Effector memory CD4-positive, alpha-beta T cell (primary cell): Measurements from ENCODE around the gene BBS12.
"Not testable (repeated sequence)": the region's sequence is repeated elsewhere in the genome, so short reads cannot be mapped to it uniquely, and the experiment has no call there.

Experiments used
- DNase-seq, 3 donors: peaks; one replicate each; pipeline ENCODE4 v3.0.0-alpha.2; 2020
- H3K27ac ChIP-seq: 2 replicates; pipeline ENCODE4 v1.7.0; 2013; ENCODE audit warnings: mild to moderate bottlenecking, low read length, moderate library complexity; ENCODE audit not compliant: insufficient read depth, poor library complexity, severe bottlenecking
- H3K27me3 ChIP-seq: replicated peaks from 2 replicates; pipeline ENCODE4 v1.7.0; 2013; ENCODE audit warnings: mild to moderate bottlenecking, low read length; ENCODE audit not compliant: insufficient read depth, control insufficient read depth, poor library complexity, severe bottlenecking
- H3K36me3 ChIP-seq: 2 replicates; pipeline ENCODE4 v1.7.0; 2013; ENCODE audit warnings: mild to moderate bottlenecking, low read length, moderate library complexity; ENCODE audit not compliant: control insufficient read depth, insufficient read depth
- H3K4me1 ChIP-seq: 2 replicates; pipeline ENCODE4 v1.7.0; 2013; ENCODE audit warnings: low read length, mild to moderate bottlenecking; ENCODE audit not compliant: control insufficient read depth, insufficient read depth, poor library complexity, severe bottlenecking
- H3K4me3 ChIP-seq: 2 replicates; pipeline ENCODE4 v1.7.0; 2013; ENCODE audit warnings: low read length, low read depth, mild to moderate bottlenecking; ENCODE audit not compliant: insufficient read depth, poor library complexity, severe bottlenecking
- H3K9me3 ChIP-seq: 2 replicates; pipeline ENCODE4 v1.7.0; 2013; ENCODE audit warnings: mild to moderate bottlenecking, low read length, moderate library complexity; ENCODE audit not compliant: control insufficient read depth

Gene BBS12

DNA sequence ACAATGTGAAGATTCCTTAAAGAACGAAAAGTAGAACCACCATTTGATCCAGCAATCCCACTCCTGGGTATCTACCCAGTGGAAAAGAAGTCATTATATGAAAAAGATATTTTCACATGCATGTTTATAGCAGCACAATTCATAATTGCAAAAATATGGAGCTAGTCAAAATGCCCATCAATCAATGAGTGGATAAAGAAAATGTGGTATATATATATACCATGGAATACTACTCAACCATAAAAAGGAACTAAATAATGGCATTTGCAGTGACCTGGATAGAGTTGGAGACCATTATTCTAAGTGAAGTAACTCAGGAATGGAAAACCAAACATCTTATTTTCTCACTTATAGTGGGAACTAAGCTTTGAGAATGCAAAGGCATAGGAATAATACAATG lies 54.4 kb downstream of the BBS12 start:
- H3K27me3 ChIP-seq, H3K4me1 ChIP-seq, H3K27ac ChIP-seq, H3K36me3 ChIP-seq, H3K9me3 ChIP-seq, H3K4me3 ChIP-seq, DNase-seq: not testable (repeated sequence)

- Histone ChIP-seq H3K4me1 (no peaks in the 10 kb centered on the region), H3K36me3 (no peaks in the 10 kb centered on the region), H3K4me3 (no peak overlapping the region), H3K9me3 (no peaks in the 10 kb centered on the region), H3K27me3 (no peaks in the 10 kb centered on the region), H3K27ac (no peak overlapping the region)
- no peak for DNase-seq
Measured at GRCh38 chr4:122787940-122788339, 55.4 kb downstream of the BBS12 start.

- H3K4me1 ChIP-seq, result no peaks in the 10 kb centered on the region
- H3K27me3 ChIP-seq, result no peaks in the 10 kb centered on the region
- H3K9me3 ChIP-seq, result no peaks in the 10 kb centered on the region
- DNase-seq, result no peak
- H3K36me3 ChIP-seq, result no peaks in the 10 kb centered on the region
- H3K27ac ChIP-seq, result no peak overlapping the region
- no peak overlapping the region for H3K4me3 ChIP-seq
Measured at GRCh38 chr4:122788935-122789334, 56.4 kb downstream of the BBS12 start.

GRCh38 chr4:122793811-122794210 lies 61.3 kb downstream of the BBS12 start:
- no peaks in the 10 kb centered on the region for H3K9me3 ChIP-seq
- no peak overlapping the region for H3K4me3 ChIP-seq
- no peaks in the 10 kb centered on the region for H3K27me3 ChIP-seq
- DNase-seq, result no peak
- no peaks in the 10 kb centered on the region for H3K4me1 ChIP-seq
- H3K27ac ChIP-seq, result no peak overlapping the region
- no peaks in the 10 kb centered on the region for H3K36me3 ChIP-seq
